ENCODE results near the gene ASCC3.

DNA sequence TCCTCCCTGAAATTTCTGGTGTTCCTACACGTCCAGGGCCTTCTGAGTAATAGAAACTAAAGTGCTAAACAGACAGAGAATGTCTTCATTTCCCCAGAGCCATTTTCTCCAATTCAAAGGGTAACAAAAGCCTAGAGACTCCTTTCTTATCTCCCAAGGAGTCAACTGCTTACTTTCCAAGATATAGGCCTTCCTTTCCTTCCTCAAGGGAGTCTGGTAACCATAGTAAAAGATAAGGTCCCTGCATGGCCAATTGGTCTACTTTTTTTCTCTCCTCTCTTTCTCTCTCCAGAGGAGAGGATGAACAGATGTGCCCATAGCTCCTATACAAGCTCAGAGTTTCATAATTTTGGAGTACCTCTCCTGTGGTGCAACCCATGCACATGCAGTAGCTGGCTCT is 185.7 kb downstream of the ASCC3 start:
- TF ChIP-seq POLR2A (IDR thresholded peaks at IDR 0.05) (no peak), EP300 (IDR thresholded peaks at IDR 0.05) (no peak), POLR2AphosphoS5 (IDR thresholded peaks at IDR 0.05) (no peak)
- TF ChIP-seq, protein P1, sequence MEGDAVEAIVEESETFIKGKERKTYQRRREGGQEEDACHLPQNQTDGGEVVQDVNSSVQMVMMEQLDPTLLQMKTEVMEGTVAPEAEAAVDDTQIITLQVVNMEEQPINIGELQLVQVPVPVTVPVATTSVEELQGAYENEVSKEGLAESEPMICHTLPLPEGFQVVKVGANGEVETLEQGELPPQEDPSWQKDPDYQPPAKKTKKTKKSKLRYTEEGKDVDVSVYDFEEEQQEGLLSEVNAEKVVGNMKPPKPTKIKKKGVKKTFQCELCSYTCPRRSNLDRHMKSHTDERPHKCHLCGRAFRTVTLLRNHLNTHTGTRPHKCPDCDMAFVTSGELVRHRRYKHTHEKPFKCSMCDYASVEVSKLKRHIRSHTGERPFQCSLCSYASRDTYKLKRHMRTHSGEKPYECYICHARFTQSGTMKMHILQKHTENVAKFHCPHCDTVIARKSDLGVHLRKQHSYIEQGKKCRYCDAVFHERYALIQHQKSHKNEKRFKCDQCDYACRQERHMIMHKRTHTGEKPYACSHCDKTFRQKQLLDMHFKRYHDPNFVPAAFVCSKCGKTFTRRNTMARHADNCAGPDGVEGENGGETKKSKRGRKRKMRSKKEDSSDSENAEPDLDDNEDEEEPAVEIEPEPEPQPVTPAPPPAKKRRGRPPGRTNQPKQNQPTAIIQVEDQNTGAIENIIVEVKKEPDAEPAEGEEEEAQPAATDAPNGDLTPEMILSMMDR (IDR thresholded peaks at IDR 0.05), result no peak
